Myocyte (in vitro differentiated cells): ENCODE data around the gene ITPR2. TPM values are rescaled to one million over a fixed set of nuclear protein-coding genes. Genes with fewer than 3 reads are reported as not detected.
"Not testable (repeated sequence)": the region's sequence is repeated elsewhere in the genome, so short reads cannot be mapped to it uniquely, and the experiment has no call there.

ENCODE experiments used
- DNase-seq: peaks from one replicate; pipeline ENCODE4 v3.0.0-alpha.2; 2012; ENCODE audit warnings: low read depth
- total RNA-seq: library from RNA; depleted of rRNA; stranded (reverse); fragments of >200 nt; gene quantifications from 2 replicates; pipeline ENCODE4 v1.2.3, GENCODE V29; 2014

Gene ITPR2
- total RNA-seq, 1 donor from 2014 or later, result 8.9 TPM

GRCh38 chr12:26851031-26851809 is 18.2 kb upstream of the ITPR2 start:
- DNase-seq, result no peak

GRCh38 chr12:26848156-26848825 is 15.3 kb upstream of the ITPR2 start:
- no peak for DNase-seq

DNA sequence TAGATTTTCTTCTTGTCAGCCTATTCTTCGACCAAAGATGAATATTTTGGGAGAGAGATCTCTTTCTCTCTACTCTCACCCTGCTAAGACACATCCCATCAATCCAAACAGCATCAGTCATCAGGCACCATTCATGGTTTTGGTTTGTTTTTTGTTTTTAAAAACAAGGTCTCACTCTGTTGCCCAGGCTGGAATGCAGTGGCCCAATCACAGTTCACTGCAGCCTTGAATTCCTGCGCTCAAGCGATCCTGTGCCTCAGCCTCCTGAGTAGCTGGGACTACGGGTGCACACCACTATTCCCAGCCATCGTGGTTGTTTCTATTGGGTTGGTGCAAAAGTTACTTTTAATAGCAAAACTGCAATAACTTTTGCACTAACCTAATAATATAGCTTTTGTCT is 14.4 kb upstream of the ITPR2 start:
- no peak for DNase-seq

- no peak for DNase-seq
Measured at GRCh38 chr12:26846416-26846815, 13.4 kb upstream of the ITPR2 start.

DNA sequence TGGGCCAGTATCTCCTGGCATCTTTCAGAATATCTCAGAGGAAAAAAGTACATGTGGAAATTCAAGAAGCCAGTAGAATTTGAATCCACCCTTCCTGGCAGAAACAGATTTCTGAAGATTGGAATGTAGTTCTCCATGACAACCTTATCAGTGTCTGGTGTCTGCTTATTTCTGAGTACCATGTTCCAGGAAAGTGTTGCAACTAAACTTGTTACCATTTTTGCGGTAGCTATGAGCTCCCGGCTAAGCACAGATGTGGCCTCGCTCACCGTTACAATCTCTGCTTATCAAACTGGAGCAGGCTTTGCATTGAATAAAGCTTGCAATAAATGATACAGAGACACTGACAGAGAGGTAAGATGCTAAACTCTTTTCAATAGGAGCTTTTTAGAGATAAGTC is 13.0 kb upstream of the ITPR2 start:
- DNase-seq, result no peak

GRCh38 chr12:26845057-26845666 is 12.2 kb upstream of the ITPR2 start:
- DNase-seq, result peak; percentile 55

DNA sequence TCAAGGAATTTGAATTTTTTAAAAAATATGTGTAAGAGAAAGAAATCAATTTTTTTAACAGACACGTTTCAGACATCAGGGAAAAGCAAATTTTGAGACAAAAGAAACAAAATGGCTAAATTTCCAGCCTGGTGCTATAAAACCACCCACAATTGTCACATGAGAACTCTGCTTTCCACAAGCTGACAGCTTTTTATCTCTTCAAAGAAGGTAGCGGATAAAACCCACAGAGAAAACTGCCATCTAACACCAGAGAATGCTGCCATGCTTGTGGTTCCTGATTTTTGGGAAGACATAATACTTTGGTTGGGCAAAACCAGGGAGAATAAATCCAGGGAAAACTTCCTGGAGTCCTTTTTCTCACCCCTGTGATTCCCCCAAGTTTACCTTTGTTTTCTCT is 10.3 kb upstream of the ITPR2 start:
- no peak for DNase-seq

GRCh38 chr12:26841085-26841484 is 8.1 kb upstream of the ITPR2 start:
- DNase-seq, result no peak

GRCh38 chr12:26839512-26839911 is 6.5 kb upstream of the ITPR2 start:
- no peak for DNase-seq

DNA sequence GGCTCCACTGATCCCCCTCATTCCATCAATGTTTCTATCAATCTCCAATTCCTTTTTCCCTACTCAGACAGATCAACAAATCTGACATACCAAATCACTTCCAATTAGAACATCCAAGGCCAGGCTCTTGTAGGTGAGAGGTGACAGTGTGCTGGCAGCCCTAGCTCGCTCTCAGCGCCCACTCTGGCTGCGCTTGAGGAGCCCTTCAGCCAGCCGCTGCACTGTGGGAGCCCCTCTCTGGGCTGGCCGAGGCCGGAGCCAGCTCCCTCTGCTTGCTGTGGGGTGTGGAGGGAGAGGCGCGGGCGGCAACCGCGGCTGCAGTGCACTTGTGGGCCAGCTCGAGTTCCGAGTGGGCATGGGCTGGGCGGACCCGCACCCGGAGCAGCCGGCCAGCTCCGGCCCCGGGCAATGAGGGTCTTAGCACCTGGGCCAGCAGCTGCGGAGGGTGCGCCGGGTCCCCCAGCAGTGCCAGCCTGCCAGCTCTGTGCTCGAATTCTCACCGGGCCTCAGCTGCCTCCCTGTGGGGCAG is 6.0 kb upstream of the ITPR2 start:
- DNase-seq, result no peak

DNA sequence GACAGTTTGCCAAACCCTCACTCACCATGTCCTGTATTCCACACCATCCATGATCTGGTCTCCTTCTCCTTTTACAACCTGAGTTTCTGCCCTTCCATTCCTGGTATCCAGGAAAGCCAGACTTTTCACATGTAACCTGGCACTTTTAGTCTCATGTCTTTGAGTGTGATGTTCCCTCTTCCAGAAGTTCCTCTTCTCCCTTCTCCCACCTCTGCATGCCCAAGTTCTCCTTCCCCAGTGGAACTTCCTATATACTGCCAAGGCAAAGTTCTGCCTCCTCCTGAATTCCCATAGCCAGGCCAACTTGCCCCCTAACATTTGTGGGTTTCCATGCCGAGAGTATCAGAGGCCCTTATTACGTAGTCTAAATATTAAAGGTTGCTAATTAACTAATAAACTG is 3.2 kb upstream of the ITPR2 start:
- DNase-seq, result no peak

DNA sequence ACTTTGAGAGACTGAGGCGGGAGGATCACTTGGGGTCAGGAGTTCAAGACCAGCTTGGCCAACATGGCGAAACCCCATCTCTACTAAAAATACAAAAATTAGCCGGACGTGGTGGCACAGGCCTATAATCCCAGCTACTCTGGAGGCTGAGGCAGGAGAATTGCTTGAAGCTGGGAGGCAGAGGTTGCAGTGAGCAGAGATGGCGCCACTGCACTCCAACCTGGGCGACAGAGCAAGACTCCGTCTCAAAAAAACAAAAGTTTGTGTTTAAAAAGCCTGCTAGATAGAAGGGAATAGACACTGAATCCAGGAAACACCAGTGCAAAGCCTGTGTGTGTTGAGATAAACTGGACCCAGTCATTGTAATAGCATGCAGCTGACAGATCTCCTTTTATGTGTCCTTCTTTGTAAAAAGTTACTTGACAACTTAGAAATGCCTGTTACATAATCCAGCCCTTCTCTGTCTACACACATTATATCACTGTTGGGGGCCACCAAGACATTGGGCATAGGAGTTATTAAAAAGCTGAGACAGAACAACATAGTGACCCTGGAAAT is 1.6 kb upstream of the ITPR2 start:
- DNase-seq, result not testable (repeated sequence)

GRCh38 chr12:26833743-26834490 is 923 bp upstream of the ITPR2 start:
- no peak for DNase-seq

DNA sequence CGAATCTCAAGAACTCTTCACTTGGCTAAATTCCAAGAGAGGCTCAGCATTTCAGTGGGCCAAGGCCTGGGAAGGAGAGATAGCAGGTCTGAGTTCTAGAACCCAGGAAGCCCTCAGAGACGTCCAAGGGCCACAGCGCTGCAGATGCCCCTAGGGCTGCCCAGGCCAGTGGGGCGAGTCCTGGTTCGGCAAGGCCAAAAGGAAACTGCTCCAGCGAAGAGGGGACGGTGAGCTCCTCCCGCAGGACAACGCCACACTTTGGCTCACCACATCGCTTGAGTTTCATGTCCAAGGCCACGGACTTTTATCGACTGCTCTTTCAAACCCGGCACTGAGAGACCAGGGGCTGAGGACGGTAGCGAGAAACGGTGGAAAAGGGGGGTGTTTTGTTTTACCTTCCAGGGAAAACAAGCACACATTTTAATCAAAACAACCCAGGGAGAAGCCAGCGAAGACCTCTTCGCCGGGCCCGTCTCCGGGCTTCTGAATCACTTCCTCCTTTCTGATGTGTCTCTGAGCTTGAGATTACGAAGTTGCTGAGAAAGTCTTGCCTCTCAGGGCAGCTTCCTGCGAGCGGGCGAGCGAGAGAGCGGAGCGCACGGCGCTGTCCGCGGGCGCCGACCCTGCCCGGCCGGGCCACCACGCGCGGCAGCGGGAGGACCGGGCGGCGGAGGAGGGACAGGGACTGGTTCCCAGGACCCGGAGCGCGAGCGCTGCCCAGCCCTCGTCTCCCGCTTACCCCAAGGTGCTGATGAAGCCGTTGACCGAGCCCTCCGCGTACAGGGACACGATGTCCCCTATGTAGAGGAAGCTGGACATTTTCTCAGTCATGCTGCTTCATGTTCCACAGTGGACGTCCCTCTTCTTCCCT is 808 bp downstream of the ITPR2 start:
- peak; percentile 75 for DNase-seq

GRCh38 chr12:26830783-26831551 is 2.0 kb downstream of the ITPR2 start:
- no peak for DNase-seq

DNA sequence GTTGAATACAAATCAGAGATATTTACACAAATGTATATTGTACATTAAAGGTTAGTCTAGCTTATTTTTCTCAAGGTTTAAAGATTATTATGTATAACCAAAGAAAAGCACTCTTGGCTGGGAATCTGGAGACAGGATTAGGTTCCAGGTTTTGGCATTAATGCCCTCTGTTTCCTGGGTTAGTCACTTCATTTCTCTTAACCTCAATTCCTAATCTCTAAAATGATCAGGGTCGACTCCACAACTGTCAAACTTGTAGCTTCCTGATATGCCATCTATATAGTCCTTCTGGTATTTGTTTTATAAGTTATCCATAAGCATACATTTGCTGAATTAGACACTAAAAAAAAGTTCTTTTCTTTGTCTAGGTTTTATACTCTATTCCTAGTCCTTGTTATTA is 2.6 kb downstream of the ITPR2 start:
- no peak for DNase-seq

- DNase-seq, result no peak
Measured at GRCh38 chr12:26828280-26829073, 4.5 kb downstream of the ITPR2 start.

GRCh38 chr12:26826437-26826836 is 6.6 kb downstream of the ITPR2 start:
- no peak for DNase-seq
